OCI-LY1 (cell line): ENCODE results near the gene MUC3A.
"Not testable (repeated sequence)": the region's sequence is repeated elsewhere in the genome, so short reads cannot be mapped to it uniquely, and the experiment has no call there.

Experiments used
- H2AFZ ChIP-seq: fragments of 200-600 bp; sonication (generic), shearing (Covaris generic); 2 replicates; pipeline ENCODE4 v1.6.0; 2014; ENCODE audit warnings: antibody characterized with exemption, mild to moderate bottlenecking, low read length
- H3F3A ChIP-seq: fragments of 200-600 bp; sonication (generic), shearing (Covaris generic); 2 replicates; pipeline ENCODE4 v1.6.0; 2014; ENCODE audit warnings: mild to moderate bottlenecking, antibody characterized with exemption, low read length, moderate library complexity; ENCODE audit not compliant: insufficient read depth
- H3K27ac ChIP-seq: fragments of 200-600 bp; sonication (generic); 2 replicates; pipeline ENCODE4 v1.5.1; 2014; ENCODE audit warnings: low read length, mixed run types, mild to moderate bottlenecking, low read depth; ENCODE audit not compliant: poor library complexity, severe bottlenecking
- H3K27me3 ChIP-seq: fragments of 200-600 bp; sonication (generic); 2 replicates; pipeline ENCODE4 v1.6.0; 2014; ENCODE audit warnings: antibody characterized with exemption, mild to moderate bottlenecking, low read length, moderate library complexity; ENCODE audit not compliant: insufficient read depth
- H3K36me3 ChIP-seq: fragments of 200-600 bp; sonication (generic); 2 replicates; pipeline ENCODE4 v1.6.1; 2014; ENCODE audit warnings: mild to moderate bottlenecking, antibody characterized with exemption, low read length, moderate library complexity, mixed read lengths; ENCODE audit not compliant: insufficient read depth
- H3K4me1 ChIP-seq: fragments of 200-600 bp; sonication (generic); 2 replicates; pipeline ENCODE4 v1.5.1; 2014; ENCODE audit warnings: mild to moderate bottlenecking, low read length, moderate library complexity; ENCODE audit not compliant: insufficient read depth, severe bottlenecking
- H3K4me2 ChIP-seq: fragments of 200-600 bp; sonication (generic), shearing (Covaris generic); 2 replicates; pipeline ENCODE4 v1.6.1; 2014; ENCODE audit warnings: low read length
- H3K4me3 ChIP-seq: fragments of 200-600 bp; sonication (generic); 2 replicates; pipeline ENCODE4 v1.5.1; 2014; ENCODE audit warnings: low read length, low read depth, mild to moderate bottlenecking, mixed read lengths; ENCODE audit not compliant: poor library complexity, severe bottlenecking
- H3K79me2 ChIP-seq: fragments of 200-600 bp; shearing (Covaris generic); 2 replicates; pipeline ENCODE4 v1.6.1; 2016; ENCODE audit warnings: mixed run types, low read length, mixed read lengths; ENCODE audit not compliant: insufficient read depth
- H3K9ac ChIP-seq: fragments of 200-600 bp; sonication (generic), shearing (Covaris generic); 2 replicates; pipeline ENCODE4 v1.6.1; 2014; ENCODE audit warnings: mild to moderate bottlenecking, low read length, mixed read lengths
- H3K9me2 ChIP-seq: fragments of 200-600 bp; sonication (generic), shearing (Covaris generic); 2 replicates; pipeline ENCODE4 v1.6.1; 2014; ENCODE audit warnings: low read depth, mild to moderate bottlenecking, low read length, mixed read lengths
- H3K9me3 ChIP-seq: fragments of 200-600 bp; shearing (Covaris generic); 2 replicates; pipeline ENCODE4 v1.6.1; 2014; ENCODE audit warnings: low read length, mixed read lengths
- H4K20me1 ChIP-seq: fragments of 200-600 bp; sonication (generic), shearing (Covaris generic); 2 replicates; pipeline ENCODE4 v1.6.0; 2016; ENCODE audit warnings: mild to moderate bottlenecking, low read length; ENCODE audit not compliant: insufficient read depth
- EZH2 ChIP-seq: fragments of 200-600 bp; sonication (generic), shearing (Covaris generic); IDR thresholded peaks from 2 replicates; pipeline ENCODE4 v1.8.0; 2017; ENCODE audit warnings: borderline replicate concordance, mixed run types, mild to moderate bottlenecking, antibody characterized with exemption, low read length, moderate library complexity, mixed read lengths
- TF ChIP-seq, protein P1 (sequence below): fragments of 200-600 bp; sonication (generic), shearing (Covaris generic); IDR thresholded peaks from 2 replicates; pipeline ENCODE4 v1.5.1; 2017; ENCODE audit warnings: mild to moderate bottlenecking, antibody characterized with exemption, low read length, moderate library complexity, mixed read lengths

Gene MUC3A

DNA sequence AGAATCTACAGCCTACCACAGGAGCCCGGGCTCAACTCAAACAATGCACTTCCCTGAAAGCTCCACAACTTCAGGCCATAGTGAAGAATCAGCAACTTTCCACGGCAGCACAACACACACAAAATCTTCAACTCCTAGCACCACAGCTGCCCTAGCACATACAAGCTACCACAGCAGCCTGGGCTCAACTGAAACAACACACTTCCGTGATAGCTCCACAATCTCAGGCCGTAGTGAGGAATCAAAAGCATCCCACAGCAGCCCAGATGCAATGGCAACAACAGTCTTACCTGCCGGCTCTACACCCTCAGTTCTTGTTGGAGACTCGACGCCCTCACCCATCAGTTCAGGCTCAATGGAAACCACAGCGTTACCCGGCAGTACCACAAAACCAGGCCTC is 42.3 kb downstream of the MUC3A start:
- Histone ChIP-seq H3K79me2 (no peaks in the 10 kb centered on the region), H3K36me3 (no peaks in the 10 kb centered on the region; the same call in 1 of the 2 replicates), H3K27me3 (no peaks in the 10 kb centered on the region; the same call in 1 of the 2 replicates), H3K27ac (no peak overlapping the region), H3F3A (no peaks in the 10 kb centered on the region), H4K20me1 (no peaks in the 10 kb centered on the region), H3K4me3 (no peak overlapping the region), H3K9me2 (no peaks in the 10 kb centered on the region), H3K4me1 (no peaks in the 10 kb centered on the region), H3K9me3 (no peaks in the 10 kb centered on the region), H2AFZ (no peak overlapping the region), H3K9ac (no peak overlapping the region), H3K4me2 (no peak overlapping the region)
- TF ChIP-seq, protein P1, sequence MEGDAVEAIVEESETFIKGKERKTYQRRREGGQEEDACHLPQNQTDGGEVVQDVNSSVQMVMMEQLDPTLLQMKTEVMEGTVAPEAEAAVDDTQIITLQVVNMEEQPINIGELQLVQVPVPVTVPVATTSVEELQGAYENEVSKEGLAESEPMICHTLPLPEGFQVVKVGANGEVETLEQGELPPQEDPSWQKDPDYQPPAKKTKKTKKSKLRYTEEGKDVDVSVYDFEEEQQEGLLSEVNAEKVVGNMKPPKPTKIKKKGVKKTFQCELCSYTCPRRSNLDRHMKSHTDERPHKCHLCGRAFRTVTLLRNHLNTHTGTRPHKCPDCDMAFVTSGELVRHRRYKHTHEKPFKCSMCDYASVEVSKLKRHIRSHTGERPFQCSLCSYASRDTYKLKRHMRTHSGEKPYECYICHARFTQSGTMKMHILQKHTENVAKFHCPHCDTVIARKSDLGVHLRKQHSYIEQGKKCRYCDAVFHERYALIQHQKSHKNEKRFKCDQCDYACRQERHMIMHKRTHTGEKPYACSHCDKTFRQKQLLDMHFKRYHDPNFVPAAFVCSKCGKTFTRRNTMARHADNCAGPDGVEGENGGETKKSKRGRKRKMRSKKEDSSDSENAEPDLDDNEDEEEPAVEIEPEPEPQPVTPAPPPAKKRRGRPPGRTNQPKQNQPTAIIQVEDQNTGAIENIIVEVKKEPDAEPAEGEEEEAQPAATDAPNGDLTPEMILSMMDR, result no peak
- no peak for TF ChIP-seq EZH2

DNA sequence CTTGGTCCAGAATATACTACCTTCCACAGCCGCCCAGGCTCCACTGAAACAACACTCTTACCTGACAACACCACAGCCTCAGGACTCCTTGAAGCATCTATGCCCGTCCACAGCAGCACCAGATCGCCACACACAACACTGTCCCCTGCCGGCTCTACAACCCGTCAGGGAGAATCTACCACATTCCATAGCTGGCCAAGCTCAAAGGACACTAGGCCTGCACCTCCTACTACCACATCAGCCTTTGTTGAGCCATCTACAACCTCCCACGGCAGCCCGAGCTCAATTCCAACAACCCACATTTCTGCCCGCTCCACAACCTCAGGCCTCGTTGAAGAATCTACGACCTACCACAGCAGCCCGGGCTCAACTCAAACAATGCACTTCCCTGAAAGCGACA is 42.9 kb downstream of the MUC3A start:
- H3K9me3 ChIP-seq, H3K9me2 ChIP-seq, H2AFZ ChIP-seq, H3K9ac ChIP-seq, H3K4me2 ChIP-seq, H3K4me3 ChIP-seq, H3K36me3 ChIP-seq, H3K27me3 ChIP-seq, H3K27ac ChIP-seq, H3F3A ChIP-seq, H3K4me1 ChIP-seq, H4K20me1 ChIP-seq, H3K79me2 ChIP-seq: not testable (repeated sequence)

DNA sequence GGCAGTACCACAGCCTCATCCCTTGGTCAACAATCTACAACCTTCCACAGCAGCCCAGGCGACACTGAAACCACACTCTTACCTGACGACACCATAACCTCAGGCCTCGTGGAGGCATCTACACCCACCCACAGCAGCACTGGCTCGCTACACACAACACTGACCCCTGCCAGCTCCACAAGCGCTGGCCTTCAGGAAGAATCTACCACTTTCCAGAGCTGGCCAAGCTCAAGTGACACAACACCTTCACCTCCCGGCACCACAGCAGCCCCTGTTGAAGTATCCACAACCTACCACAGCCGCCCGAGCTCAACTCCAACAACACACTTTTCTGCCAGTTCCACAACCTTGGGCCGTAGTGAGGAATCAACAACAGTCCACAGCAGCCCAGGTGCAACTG is 45.3 kb downstream of the MUC3A start:
- H3K9ac ChIP-seq, H3K27me3 ChIP-seq, H3K4me3 ChIP-seq, H3K27ac ChIP-seq, H3K4me2 ChIP-seq, H3F3A ChIP-seq, H3K4me1 ChIP-seq, H3K79me2 ChIP-seq, H2AFZ ChIP-seq, H3K9me2 ChIP-seq, H4K20me1 ChIP-seq, H3K9me3 ChIP-seq, H3K36me3 ChIP-seq: not testable (repeated sequence)

- H3K79me2 ChIP-seq, H3K4me2 ChIP-seq, H3K9me2 ChIP-seq, H3K9ac ChIP-seq, H2AFZ ChIP-seq, H3K9me3 ChIP-seq, H3K4me1 ChIP-seq, H3K4me3 ChIP-seq, H3F3A ChIP-seq, H3K36me3 ChIP-seq, H4K20me1 ChIP-seq, H3K27ac ChIP-seq, H3K27me3 ChIP-seq: not testable (repeated sequence)
Observed at GRCh38 chr7:100998530-100998929, 49.2 kb downstream of the MUC3A start.

DNA sequence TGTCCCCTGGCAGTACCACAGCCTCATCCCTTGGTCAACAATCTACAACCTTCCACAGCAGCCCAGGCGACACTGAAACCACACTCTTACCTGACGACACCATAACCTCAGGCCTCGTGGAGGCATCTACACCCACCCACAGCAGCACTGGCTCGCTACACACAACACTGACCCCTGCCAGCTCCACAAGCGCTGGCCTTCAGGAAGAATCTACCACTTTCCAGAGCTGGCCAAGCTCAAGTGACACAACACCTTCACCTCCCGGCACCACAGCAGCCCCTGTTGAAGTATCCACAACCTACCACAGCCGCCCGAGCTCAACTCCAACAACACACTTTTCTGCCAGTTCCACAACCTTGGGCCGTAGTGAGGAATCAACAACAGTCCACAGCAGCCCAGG is 50.0 kb downstream of the MUC3A start:
- H3K4me3 ChIP-seq, H3F3A ChIP-seq, H3K27ac ChIP-seq, H4K20me1 ChIP-seq, H3K27me3 ChIP-seq, H3K9ac ChIP-seq, H2AFZ ChIP-seq, H3K4me2 ChIP-seq, H3K4me1 ChIP-seq, H3K9me2 ChIP-seq, H3K79me2 ChIP-seq, H3K9me3 ChIP-seq, H3K36me3 ChIP-seq: not testable (repeated sequence)

GRCh38 chr7:101000025-101000424 is 50.7 kb downstream of the MUC3A start:
- H3K4me3 ChIP-seq, H3K27me3 ChIP-seq, H3K9me3 ChIP-seq, H4K20me1 ChIP-seq, H3F3A ChIP-seq, H3K27ac ChIP-seq, H3K9me2 ChIP-seq, H3K36me3 ChIP-seq, H3K4me1 ChIP-seq, H2AFZ ChIP-seq, H3K4me2 ChIP-seq, H3K9ac ChIP-seq, H3K79me2 ChIP-seq: not testable (repeated sequence)

DNA sequence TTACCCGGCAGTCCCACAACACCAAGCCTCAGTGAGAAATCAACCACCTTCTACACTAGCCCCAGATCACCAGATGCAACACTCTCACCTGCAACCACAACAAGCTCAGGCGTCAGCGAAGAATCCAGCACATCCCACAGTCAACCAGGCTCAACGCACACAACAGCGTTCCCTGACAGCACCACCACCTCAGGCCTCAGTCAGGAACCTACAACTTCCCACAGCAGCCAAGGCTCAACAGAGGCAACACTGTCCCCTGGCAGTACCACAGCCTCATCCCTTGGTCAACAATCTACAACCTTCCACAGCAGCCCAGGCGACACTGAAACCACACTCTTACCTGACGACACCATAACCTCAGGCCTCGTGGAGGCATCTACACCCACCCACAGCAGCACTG is 53.0 kb downstream of the MUC3A start:
- not testable (repeated sequence) for H3K79me2 ChIP-seq, H3K9ac ChIP-seq, H3K4me3 ChIP-seq, H3K9me2 ChIP-seq, H3F3A ChIP-seq, H3K27ac ChIP-seq, H3K9me3 ChIP-seq, H3K4me2 ChIP-seq, H3K27me3 ChIP-seq, H3K4me1 ChIP-seq, H4K20me1 ChIP-seq, H2AFZ ChIP-seq, H3K36me3 ChIP-seq
